ENCODE results near the gene CHST15. TPM values are rescaled to one million over a fixed set of nuclear protein-coding genes. Genes with fewer than 3 reads are reported as not detected.

The CHST15 gene
- total RNA-seq, 1 donor = 23.9 TPM

DNA sequence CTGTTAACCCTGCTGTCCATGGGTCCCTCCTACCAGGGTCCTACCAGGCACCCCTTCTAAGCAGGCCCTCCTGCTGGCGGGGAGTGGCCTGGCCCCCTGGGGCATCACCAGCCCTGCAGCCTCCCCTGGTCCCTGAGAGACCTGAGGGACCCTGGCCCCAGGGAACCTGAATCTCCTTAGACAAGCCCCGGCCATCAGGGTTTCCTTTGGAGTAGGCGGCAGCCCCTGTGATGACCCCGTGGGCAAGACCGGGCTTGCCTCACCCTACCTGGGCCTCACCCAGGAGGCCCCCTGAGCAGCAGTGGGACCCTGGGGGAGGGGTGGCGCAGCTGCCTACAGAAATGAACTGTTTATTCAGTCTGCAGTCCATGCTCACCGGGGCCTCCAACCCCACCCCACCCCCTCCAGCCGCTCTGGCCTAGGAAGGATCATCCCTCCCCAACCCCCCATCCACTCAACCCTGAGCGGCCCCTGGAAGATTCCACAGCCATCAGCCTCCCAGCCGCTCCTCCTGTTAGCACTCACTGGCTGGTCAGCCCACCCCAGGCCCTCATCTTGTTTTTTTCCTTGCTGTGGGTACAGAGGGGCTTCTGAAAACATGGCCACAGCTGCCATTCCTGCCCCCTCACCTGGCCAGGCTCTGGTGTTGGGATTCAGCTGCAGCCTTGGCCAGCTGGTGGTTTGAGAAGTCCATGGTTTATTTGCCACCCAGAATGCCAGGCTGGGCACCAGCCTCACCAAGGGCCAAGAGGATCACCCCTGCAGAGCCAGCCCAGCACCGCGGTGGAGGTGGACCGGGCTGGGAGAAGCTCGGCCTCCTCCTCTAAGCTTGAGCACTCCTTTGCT is 34.8 kb upstream of the CHST15 start:
- no peak overlapping the region for H3K4me3 ChIP-seq (ENCODE audit: low read length)
- H3K4me1 ChIP-seq (ENCODE audit: insufficient read depth, low read length) = peaks cover 34% of the 10 kb centered on the region
- no peaks in the 10 kb centered on the region for H3K27me3 ChIP-seq (ENCODE audit: insufficient read depth, low read length)
- no peaks in the 10 kb centered on the region for H3K9me3 ChIP-seq (ENCODE audit: low read depth, low read length)

DNA sequence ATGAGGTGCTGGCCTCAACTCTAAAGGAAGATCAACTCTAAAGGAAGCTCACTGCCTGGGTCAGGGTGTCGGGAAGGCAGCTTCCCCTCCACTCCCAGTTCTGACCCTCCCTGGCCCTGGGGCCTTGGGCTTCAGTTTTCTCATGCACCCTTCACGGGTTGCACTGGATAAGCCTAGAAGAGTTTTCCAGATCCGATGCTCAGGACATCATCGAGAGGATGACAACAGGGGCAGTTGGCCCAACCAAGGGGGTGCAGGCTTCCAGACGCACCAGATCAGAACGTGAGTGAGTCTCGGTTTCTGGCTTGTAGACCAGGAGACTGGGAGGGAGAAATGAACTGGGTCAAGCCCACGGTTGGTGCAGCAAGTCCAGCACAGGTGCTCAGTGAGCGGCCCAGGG is 34.2 kb upstream of the CHST15 start:
- no peaks in the 10 kb centered on the region for H3K9me3 ChIP-seq (ENCODE audit: low read depth, low read length)

DNA sequence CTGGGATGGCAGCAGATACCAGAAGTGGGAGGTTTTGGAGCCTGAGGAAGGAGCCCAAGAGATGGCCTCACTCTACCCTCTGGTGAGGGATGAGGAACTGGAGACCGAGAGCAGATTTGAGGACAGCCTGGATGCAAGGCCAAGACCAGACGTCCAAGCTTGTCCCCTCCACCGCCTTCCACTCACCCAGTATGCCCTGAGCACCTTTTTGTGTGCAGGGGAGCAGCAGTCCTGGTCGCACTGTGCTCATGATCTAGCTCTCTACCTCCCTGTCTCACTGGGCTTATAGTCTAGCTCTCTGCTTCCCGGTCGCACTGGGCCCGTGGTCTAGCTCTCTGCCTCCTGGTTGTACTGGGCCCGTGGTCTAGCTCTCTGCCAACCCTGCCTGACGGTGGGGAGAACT is 33.6 kb upstream of the CHST15 start:
- Histone ChIP-seq H3K4me3 (ENCODE audit: low read length) (no peak overlapping the region), H3K4me1 (ENCODE audit: insufficient read depth, low read length) (peaks cover 34% of the 10 kb centered on the region), H3K9me3 (ENCODE audit: low read depth, low read length) (no peaks in the 10 kb centered on the region), H3K27me3 (ENCODE audit: insufficient read depth, low read length) (no peaks in the 10 kb centered on the region)

More for the DNA sequence above, 34.2 kb upstream of the CHST15 start:
- Histone ChIP-seq H3K4me1 (ENCODE audit: insufficient read depth, low read length) (peaks cover 34% of the 10 kb centered on the region), H3K4me3 (ENCODE audit: low read length) (no peak overlapping the region), H3K27me3 (ENCODE audit: insufficient read depth, low read length) (no peaks in the 10 kb centered on the region)

DNA sequence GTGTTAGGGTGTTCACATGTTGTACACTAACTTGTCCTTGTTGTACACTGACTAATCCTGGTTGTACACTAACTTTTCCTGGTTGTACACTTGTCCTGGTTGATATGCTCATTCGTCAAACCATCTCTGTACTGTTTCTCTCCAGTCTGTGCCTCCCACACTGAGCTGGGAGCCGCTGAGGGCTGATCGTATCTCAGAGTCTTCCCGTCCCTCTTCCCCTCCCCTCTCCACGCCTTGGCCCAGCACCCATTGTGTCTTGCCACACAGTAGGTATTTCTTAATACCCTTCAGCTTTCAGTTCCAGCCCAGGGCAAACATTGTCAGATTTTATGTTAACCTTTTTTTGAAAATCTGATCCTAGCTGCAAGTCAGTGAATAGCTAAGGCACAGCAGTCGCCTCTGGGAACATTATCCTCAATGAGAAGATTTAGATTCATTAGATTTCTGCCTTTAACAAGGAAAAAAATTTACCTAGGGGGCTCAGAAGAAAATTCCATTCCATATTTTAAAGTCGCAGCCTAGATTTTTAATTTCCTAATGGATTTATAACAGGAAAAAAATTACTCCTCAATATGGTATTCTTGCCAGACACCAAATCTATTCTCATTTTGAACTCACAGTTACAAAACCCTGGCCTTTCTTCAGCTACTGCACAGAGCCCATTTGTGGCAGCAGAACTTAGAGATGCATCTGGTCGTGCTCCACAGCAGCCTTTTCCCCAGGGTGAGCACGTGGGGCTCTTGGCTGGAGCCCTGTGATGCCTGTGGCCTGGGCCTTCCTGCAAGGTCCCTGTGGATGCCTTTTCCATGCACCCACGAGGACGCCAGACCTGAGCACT is 33.0 kb upstream of the CHST15 start:
- Histone ChIP-seq H3K4me3 (ENCODE audit: low read length) (no peak overlapping the region), H3K4me1 (ENCODE audit: insufficient read depth, low read length) (peaks cover 34% of the 10 kb centered on the region), H3K9me3 (ENCODE audit: low read depth, low read length) (no peaks in the 10 kb centered on the region), H3K27me3 (ENCODE audit: insufficient read depth, low read length) (no peaks in the 10 kb centered on the region)

DNA sequence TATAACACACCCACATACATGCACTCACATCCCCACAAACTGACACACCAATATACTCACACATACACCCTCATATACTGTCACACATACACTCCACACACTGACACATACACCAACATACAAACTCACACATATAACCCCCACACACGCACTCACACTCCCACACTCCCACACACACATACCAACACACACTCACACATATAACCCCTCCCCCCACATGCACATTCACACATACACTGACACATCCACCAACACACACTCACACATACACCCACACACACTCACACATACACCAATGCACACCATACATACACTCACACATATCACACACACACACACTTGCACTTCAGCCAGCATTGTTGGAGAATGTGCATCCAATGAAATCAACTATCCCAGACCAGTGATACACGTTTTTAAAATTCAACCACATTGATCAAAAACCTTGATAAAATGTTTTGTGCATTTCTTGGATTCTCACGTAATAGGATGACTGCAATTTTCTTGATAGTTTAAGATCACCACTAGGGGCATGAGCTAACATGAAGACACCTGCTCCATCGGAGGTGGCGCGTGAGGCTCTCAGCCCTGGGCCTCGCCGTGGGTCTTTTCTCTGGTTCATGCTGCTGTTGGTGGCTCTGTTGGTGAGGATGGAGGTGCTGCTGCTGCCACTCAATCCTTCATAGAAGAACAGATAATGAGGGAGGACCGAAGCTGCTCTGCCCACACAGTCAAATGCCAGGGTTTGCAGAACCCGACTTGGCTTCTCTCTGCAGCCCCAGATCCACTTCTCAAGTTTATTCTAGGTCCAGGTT is 32.1 kb upstream of the CHST15 start:
- peaks cover 34% of the 10 kb centered on the region for H3K4me1 ChIP-seq (ENCODE audit: insufficient read depth, low read length)
- no peaks in the 10 kb centered on the region for H3K27me3 ChIP-seq (ENCODE audit: insufficient read depth, low read length)
- H3K9me3 ChIP-seq (ENCODE audit: low read depth, low read length) = no peaks in the 10 kb centered on the region

DNA sequence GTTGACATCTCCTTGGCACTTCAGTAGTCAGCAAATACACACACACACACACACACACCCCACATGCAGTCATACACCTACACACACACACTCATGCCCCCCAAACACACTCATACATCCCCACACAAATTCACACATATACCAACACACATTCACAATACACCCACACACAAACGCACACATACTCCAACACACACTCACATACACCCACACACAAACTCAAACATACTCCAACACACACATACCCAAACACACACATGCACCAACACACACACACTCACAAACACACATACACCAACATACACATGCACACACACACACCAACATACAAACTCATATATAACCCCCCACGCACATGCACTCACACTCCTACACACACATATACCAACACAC is 31.4 kb upstream of the CHST15 start:
- H3K9me3 ChIP-seq (ENCODE audit: low read depth, low read length) = no peaks in the 10 kb centered on the region
- peaks cover 38% of the 10 kb centered on the region for H3K4me1 ChIP-seq (ENCODE audit: insufficient read depth, low read length)
- no peak overlapping the region for H3K4me3 ChIP-seq (ENCODE audit: low read length)
- no peaks in the 10 kb centered on the region for H3K27me3 ChIP-seq (ENCODE audit: insufficient read depth, low read length)

More for the DNA sequence above, 32.1 kb upstream of the CHST15 start:
- H3K4me3 ChIP-seq (ENCODE audit: low read length) = no peak overlapping the region

DNA sequence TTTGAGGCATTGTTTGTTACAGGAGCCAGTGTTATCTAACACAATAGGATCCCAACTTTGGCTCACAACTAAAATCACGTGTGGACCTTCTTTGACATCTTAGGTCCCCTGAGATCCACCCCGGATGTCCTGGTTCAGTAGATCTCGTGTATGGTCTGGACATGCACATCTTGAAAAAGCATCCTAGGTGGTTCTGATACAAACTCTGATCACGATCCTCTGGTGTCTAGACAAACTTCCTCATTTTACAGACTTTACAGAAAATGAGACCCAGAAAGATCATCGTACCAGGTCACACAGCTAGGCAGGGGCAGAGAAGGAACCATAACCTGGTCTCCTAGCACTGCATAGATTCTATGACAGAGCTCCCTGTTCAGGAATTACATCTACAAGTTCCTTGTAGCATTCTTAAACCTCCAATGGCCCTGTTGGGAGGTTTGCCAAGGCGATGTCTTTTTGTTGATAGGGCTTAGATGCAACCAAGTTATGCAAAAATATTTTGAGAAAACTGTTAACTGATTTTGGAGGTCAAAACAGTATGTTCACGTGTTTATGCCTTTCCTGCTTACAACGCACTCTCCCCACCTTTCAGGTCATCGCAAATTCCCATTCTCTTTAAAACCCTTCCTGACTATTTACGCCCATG is 30.8 kb upstream of the CHST15 start:
- H3K9me3 ChIP-seq (ENCODE audit: low read depth, low read length) = no peaks in the 10 kb centered on the region
- H3K27me3 ChIP-seq (ENCODE audit: insufficient read depth, low read length) = no peaks in the 10 kb centered on the region
- H3K4me3 ChIP-seq (ENCODE audit: low read length) = no peak overlapping the region
- H3K4me1 ChIP-seq (ENCODE audit: insufficient read depth, low read length) = peaks cover 44% of the 10 kb centered on the region

DNA sequence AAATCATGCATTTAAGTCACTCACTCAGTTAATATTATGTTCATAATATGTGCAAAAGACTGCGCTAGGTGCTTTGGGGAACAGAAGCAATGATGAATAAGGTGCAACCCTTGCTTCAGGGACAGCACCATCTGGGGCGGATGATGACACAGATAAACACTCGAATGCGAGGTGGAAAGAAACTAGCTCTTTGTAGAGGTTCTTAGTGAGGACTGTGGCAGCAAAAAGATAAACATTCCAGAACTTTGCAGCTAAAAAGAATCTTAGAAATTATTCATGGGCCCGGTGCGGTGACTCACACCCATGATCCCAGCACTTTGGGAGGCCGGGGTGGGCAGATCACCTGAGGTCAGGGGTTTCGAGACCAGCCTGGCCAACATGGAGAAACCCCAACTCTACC is 29.8 kb upstream of the CHST15 start:
- no peaks in the 10 kb centered on the region for H3K9me3 ChIP-seq (ENCODE audit: low read depth, low read length)
- no peak overlapping the region for H3K4me3 ChIP-seq (ENCODE audit: low read length)
- peaks cover 51% of the 10 kb centered on the region for H3K4me1 ChIP-seq (ENCODE audit: insufficient read depth, low read length)
- no peaks in the 10 kb centered on the region for H3K27me3 ChIP-seq (ENCODE audit: insufficient read depth, low read length)

DNA sequence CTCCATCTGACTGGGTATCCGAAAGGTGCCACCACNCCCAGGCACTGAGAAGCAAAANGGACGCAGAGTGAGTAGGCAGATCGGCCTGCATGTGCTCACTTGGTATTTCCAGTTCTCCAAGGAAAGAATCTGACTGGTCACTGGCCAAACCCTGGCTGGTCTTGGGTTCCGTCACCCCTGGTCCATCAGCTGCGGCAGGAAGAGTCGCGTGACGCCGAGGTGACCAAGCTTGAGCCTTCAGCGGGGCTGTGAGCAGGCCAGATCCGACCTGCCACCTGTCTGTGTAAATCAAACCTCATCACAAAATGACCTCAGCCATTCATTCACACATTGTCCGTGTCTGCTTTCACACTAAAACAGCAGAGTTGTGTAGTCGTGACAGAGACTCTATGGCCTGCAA is 28.8 kb upstream of the CHST15 start:
- H3K4me1 ChIP-seq (ENCODE audit: insufficient read depth, low read length) = peaks cover 50% of the 10 kb centered on the region
- H3K4me3 ChIP-seq (ENCODE audit: low read length) = no peak overlapping the region
- H3K9me3 ChIP-seq (ENCODE audit: low read depth, low read length) = no peaks in the 10 kb centered on the region
- H3K27me3 ChIP-seq (ENCODE audit: insufficient read depth, low read length) = no peaks in the 10 kb centered on the region

DNA sequence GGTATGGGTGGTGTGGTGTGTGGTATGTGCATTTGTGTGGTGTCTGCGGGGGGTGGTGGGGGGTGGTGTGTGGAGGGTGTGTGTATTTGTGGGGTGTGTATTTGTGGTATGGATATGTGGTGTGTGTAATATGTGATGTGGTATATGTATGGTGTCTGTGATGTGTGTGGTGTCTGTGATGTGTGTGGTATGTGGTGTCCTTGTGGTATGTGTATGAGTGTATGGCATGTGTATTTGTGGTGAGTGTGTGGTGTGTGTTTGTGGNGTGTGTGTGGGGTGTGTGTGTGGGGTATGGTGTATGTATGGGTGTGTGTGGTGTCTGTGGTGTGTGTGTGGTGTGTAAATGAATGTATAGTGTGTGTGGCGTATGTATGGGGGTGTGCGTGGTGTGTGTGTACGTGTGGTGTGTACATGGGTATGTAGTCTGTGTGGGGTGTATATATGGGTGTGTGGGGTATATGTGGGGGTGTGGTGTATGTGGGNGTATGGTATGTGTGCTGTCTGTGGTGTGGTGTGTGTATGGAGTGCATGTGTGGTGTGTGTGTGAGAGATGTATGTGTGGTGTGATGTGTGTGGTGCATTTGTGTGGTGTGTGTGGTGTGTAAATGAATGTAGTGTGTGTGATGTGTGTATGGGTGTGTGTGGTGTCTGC is 27.1 kb upstream of the CHST15 start:
- Histone ChIP-seq H3K9me3 (ENCODE audit: low read depth, low read length) (no peaks in the 10 kb centered on the region), H3K4me1 (ENCODE audit: insufficient read depth, low read length) (peaks cover 41% of the 10 kb centered on the region), H3K27me3 (ENCODE audit: insufficient read depth, low read length) (no peaks in the 10 kb centered on the region), H3K4me3 (ENCODE audit: low read length) (no peak overlapping the region)

DNA sequence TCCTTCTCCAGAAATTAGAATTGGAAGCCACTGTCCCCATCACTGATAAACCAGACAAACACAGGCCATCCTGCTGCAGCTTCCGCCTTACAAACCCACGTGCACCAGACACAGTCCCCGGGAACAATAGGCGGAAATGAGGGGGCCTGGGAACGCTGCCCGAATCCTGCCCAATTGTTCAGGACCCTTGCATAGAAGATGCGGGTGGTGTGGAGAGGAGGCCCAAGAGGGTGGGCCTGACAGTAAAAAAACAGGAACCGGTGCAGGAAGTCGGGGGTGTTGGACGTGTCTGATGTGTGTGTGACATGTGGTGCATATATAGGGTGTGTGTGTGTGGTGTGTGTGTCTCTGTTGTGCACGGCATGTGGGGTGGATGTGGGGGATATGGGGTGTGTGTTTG is 26.5 kb upstream of the CHST15 start:
- peaks cover 38% of the 10 kb centered on the region for H3K4me1 ChIP-seq (ENCODE audit: insufficient read depth, low read length)
- no peak overlapping the region for H3K4me3 ChIP-seq (ENCODE audit: low read length)
- H3K27me3 ChIP-seq (ENCODE audit: insufficient read depth, low read length) = no peaks in the 10 kb centered on the region
- H3K9me3 ChIP-seq (ENCODE audit: low read depth, low read length) = no peaks in the 10 kb centered on the region

DNA sequence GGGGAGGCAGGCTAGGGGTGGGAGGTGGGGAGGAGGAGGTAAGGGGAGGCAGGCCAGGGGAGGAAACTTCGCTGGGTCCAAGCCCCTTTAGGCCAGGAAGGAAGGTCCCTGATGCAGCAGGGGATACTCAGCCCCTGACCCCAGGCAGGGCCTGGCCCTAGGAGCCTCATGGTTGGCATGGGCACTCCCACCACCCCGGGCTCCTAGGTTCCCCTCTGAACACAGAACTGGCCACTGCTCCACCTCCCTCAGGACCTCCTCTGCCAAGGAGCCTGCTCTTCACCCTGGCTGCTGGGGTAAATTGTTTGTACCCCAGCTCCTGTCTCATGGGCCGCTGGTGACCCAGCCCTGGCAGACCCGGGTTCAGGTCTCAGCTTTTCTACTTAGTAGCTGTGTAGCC is 25.8 kb upstream of the CHST15 start:
- no peaks in the 10 kb centered on the region for H3K27me3 ChIP-seq (ENCODE audit: insufficient read depth, low read length)
- peaks cover 32% of the 10 kb centered on the region for H3K4me1 ChIP-seq (ENCODE audit: insufficient read depth, low read length)
- no peak overlapping the region for H3K4me3 ChIP-seq (ENCODE audit: low read length)
- H3K9me3 ChIP-seq (ENCODE audit: low read depth, low read length) = no peaks in the 10 kb centered on the region

DNA sequence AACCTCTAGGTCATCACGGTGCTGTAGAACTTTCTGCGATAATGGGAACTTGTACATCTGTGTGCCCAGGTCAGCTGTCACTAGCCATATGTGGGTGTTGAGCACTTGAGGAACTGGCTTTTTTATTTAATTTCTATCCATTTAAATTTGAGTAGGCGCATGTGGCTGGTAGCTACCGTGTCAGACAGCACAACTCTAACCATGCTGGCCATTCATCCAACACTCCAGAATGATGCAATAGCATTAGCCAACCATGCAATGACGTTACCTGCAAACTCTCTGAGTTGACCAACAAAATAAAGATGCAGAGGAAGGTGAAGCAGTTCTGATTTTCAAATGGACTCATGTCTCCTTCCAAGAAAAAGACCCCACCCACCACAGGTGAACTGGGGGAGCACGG is 24.4 kb upstream of the CHST15 start:
- H3K27me3 ChIP-seq (ENCODE audit: insufficient read depth, low read length) = no peaks in the 10 kb centered on the region
- H3K9me3 ChIP-seq (ENCODE audit: low read depth, low read length) = no peaks in the 10 kb centered on the region
- H3K4me1 ChIP-seq (ENCODE audit: insufficient read depth, low read length) = peaks cover 25% of the 10 kb centered on the region
- H3K4me3 ChIP-seq (ENCODE audit: low read length) = no peak overlapping the region

DNA sequence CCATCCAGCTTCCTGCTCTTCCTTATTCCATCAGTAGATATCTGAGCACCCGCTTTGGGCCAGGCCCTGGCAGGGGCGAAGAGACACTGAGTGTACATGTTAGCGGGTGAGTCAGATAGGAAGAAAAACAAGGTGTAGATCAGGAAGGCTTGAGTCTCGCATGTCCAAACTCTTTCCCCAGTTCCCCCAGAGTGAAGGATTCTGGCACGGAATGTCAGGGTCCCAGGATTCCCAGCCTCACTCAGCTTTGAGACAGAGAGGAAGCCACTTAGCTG is 24.1 kb upstream of the CHST15 start:
- peaks cover 25% of the 10 kb centered on the region for H3K4me1 ChIP-seq (ENCODE audit: insufficient read depth, low read length)
- H3K4me3 ChIP-seq (ENCODE audit: low read length) = no peak overlapping the region
- no peaks in the 10 kb centered on the region for H3K9me3 ChIP-seq (ENCODE audit: low read depth, low read length)
- no peaks in the 10 kb centered on the region for H3K27me3 ChIP-seq (ENCODE audit: insufficient read depth, low read length)

Measured in mononuclear cell (primary cell).